Neural crest cell (in vitro differentiated cells): ENCODE results near the gene L1TD1. TPM values are rescaled to one million over a fixed set of nuclear protein-coding genes. Genes with fewer than 3 reads are reported as not detected.

Source experiments
- DNase-seq: peaks from one replicate; pipeline ENCODE4 v3.0.0; 2021; ENCODE audit warnings: low read depth, mixed read lengths, low spot score
- H3K27ac Mint-ChIP-seq: one replicate; pipeline ENCODE4 v1.8.0; 2021; ENCODE audit warnings: mild to moderate bottlenecking, mixed read lengths; ENCODE audit not compliant: unreplicated experiment
- H3K27me3 Mint-ChIP-seq: 2 replicates; pipeline ENCODE4 v1.8.0; 2021; ENCODE audit warnings: low read depth, mild to moderate bottlenecking, mixed read lengths
- H3K36me3 Mint-ChIP-seq: 2 replicates; pipeline ENCODE4 v1.8.0; 2021; ENCODE audit warnings: low read depth, mild to moderate bottlenecking, mixed read lengths
- H3K4me1 Mint-ChIP-seq: 2 replicates; pipeline ENCODE4 v1.8.0; 2021; ENCODE audit warnings: mixed read lengths
- H3K4me3 Mint-ChIP-seq: one replicate; pipeline ENCODE4 v1.8.0; 2021; ENCODE audit warnings: mild to moderate bottlenecking, mixed read lengths
- H3K9me3 Mint-ChIP-seq: 2 replicates; pipeline ENCODE4 v1.8.0; 2021; ENCODE audit warnings: mixed read lengths
- total RNA-seq: library from RNA; stranded (reverse); gene quantifications from 2 replicates; pipeline ENCODE4 v1.2.1, GENCODE V29; 2021
- TF ChIP-seq, protein P1 (sequence below): fragments of 200-600 bp; sonication (generic); conservative IDR thresholded peaks from 2 replicates; pipeline ENCODE4 v1.5.0; 2021; ENCODE audit warnings: antibody characterized with exemption, mild to moderate bottlenecking

Gene L1TD1
- total RNA-seq, 1 donor from 2014 or later: 10.1 TPM

DNA sequence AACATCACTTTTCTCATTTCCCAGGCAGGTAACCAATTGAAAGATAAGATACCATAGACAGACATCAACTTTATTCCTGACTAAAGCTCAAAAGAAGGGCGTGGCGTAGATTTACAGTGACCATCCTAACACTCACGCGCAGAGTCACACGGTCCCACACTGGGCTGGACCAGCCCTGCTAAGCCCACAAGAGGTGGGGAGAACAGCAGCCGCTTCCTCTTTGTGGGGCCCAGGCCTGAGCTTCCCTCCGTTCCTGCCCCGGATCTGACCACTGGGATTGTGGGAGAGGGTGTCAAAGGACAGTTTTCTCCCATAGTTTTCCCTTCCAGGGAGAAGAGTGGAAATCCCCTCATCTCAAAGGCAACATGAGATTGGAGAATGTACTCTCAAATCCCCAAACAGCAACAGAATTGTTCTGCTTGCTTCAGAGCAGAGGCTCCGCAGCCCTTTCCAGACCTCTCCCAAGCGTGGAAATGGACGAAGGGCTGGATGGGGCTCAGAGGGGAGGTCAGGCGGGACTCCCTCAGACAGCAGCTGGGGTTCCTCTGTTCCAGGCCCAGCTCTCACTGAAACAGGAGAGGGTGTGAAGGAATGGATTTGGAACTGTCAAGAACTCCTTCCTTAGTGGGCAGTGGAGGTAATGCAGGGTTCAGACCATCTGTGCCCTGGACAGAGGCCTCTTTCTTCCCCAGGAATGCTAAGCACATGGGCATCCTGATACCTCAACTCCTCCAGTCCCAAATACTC lies 33.7 kb downstream of the L1TD1 start:
- peaks cover 2% of the 10 kb centered on the region for H3K36me3 Mint-ChIP-seq
- DNase-seq: no peak
- H3K27ac Mint-ChIP-seq: peak overlapping the region; percentile 88

DNA sequence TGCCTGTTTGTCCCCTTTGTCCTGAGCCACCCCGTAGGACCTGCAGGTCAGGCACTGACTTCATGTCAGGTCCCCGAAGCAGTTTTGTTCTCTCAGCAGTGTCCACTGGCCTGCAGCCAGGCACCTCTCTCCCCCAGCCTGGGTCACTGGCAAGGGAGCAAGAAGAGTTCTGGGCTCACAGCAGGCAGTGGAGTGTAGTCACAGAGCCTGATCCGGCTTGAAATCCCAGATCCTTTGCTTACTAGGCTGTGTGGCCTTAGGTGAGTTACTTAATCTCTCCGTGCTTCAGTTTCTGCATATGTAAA lies 34.2 kb downstream of the L1TD1 start:
- no peaks in the 10 kb centered on the region for H3K9me3 Mint-ChIP-seq
- H3K27me3 Mint-ChIP-seq: no peaks in the 10 kb centered on the region
- H3K4me1 Mint-ChIP-seq: peaks cover 17% of the 10 kb centered on the region
- H3K27ac Mint-ChIP-seq: peak overlapping the region; percentile 62
- no peak for DNase-seq
- TF ChIP-seq, protein P1, sequence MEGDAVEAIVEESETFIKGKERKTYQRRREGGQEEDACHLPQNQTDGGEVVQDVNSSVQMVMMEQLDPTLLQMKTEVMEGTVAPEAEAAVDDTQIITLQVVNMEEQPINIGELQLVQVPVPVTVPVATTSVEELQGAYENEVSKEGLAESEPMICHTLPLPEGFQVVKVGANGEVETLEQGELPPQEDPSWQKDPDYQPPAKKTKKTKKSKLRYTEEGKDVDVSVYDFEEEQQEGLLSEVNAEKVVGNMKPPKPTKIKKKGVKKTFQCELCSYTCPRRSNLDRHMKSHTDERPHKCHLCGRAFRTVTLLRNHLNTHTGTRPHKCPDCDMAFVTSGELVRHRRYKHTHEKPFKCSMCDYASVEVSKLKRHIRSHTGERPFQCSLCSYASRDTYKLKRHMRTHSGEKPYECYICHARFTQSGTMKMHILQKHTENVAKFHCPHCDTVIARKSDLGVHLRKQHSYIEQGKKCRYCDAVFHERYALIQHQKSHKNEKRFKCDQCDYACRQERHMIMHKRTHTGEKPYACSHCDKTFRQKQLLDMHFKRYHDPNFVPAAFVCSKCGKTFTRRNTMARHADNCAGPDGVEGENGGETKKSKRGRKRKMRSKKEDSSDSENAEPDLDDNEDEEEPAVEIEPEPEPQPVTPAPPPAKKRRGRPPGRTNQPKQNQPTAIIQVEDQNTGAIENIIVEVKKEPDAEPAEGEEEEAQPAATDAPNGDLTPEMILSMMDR: no peak
- H3K36me3 Mint-ChIP-seq: peaks cover 2% of the 10 kb centered on the region
- no peak overlapping the region for H3K4me3 Mint-ChIP-seq

More for the DNA sequence above, 33.7 kb downstream of the L1TD1 start:
- Mint-ChIP-seq H3K9me3 (no peaks in the 10 kb centered on the region), H3K4me3 (no peak overlapping the region), H3K4me1 (peaks cover 17% of the 10 kb centered on the region), H3K27me3 (no peaks in the 10 kb centered on the region)
- TF ChIP-seq, protein P1: no peak

DNA sequence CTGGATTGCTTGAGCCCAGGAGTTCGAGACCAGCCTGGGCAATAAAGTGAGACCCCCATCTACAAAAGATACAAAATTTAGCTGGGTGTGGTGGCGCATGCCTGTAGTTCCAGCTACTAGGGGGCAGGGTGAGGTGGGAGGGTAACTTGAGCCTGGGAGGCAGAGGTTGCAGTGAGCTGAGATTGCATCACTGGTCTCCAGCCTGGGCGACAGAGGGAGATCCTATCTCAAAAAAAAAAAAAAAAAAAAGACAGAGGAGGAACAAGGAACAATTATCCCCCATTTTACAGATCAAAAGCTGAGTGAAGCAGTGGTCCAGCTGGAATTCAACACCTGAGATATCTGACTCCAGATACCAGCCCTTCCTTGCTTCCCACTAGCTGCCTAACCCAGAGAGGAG lies 34.8 kb downstream of the L1TD1 start:
- no peak for DNase-seq
- TF ChIP-seq, protein P1: no peak
- H3K4me3 Mint-ChIP-seq: no peak overlapping the region
- peaks cover 2% of the 10 kb centered on the region for H3K36me3 Mint-ChIP-seq
- no peaks in the 10 kb centered on the region for H3K9me3 Mint-ChIP-seq
- H3K27ac Mint-ChIP-seq: no peak overlapping the region
- H3K4me1 Mint-ChIP-seq: peaks cover 17% of the 10 kb centered on the region
- no peaks in the 10 kb centered on the region for H3K27me3 Mint-ChIP-seq

DNA sequence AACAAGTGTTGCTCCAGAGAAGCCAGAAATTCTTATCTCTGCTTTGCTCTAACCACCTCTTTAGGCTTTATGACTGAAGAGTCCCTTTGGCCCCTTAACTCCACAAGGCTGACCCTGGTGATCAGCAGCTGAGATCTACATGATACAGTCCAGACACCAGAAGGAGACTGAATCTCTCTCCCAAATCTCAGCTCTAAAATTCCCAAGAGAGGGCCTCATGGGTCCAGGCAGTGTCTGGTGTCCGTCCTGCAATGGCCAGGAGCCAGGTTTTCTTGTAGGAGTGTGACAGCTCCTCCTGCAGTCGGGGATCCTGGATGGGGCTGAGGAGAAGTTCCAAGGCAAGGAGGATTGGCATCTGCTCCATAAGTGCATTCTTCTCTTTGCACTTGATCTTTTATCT lies 35.3 kb downstream of the L1TD1 start:
- Mint-ChIP-seq H3K27ac (no peak overlapping the region), H3K4me1 (peaks cover 20% of the 10 kb centered on the region), H3K4me3 (no peak overlapping the region), H3K36me3 (peaks cover 2% of the 10 kb centered on the region), H3K27me3 (no peaks in the 10 kb centered on the region), H3K9me3 (no peaks in the 10 kb centered on the region)
- TF ChIP-seq, protein P1: no peak
- no peak for DNase-seq

DNA sequence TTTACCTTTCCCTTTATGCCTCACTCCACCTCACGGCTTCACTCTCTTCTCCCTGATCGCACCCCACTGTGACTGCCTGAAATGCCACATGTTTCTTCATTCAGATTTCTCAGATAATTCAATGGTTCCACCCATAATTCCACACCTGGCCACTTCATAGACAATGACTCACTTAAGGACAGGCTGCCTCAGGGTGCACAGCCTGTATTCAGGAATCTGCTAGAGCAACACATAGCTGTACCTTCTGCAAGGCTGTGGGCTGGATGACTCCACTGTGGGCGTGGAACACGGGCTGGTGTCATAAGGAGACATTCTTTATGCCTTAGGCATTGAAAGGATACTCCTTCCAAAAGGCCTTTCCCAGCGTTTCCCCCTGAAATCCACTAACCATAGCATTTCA lies 36.1 kb downstream of the L1TD1 start:
- Mint-ChIP-seq H3K4me1 (peaks cover 23% of the 10 kb centered on the region), H3K9me3 (no peaks in the 10 kb centered on the region), H3K4me3 (no peak overlapping the region), H3K27me3 (no peaks in the 10 kb centered on the region), H3K27ac (no peak overlapping the region), H3K36me3 (peaks cover 2% of the 10 kb centered on the region)
- TF ChIP-seq, protein P1: no peak
- DNase-seq: no peak
